Mesendoderm (in vitro differentiated cells): Measurements from ENCODE around the gene EFCAB6.

Source experiments
- DNase-seq: peaks from one replicate; pipeline ENCODE4 v3.0.0; 2013
- H2AK5ac ChIP-seq: 2 replicates; pipeline ENCODE4 v1.6.1; 2013; ENCODE audit warnings: low read length, inconsistent platforms
- H2BK120ac ChIP-seq: 2 replicates; pipeline ENCODE4 v1.6.1; 2013; ENCODE audit warnings: low read depth, mild to moderate bottlenecking, low read length, moderate library complexity, mixed read lengths
- H2BK15ac ChIP-seq: replicated peaks from 2 replicates; pipeline ENCODE4 v1.6.1; 2013; ENCODE audit warnings: low read depth, mild to moderate bottlenecking, moderate library complexity
- H2BK5ac ChIP-seq: 2 replicates; pipeline ENCODE4 v1.6.1; 2013; ENCODE audit warnings: low read length, inconsistent platforms
- H3K18ac ChIP-seq: 2 replicates; pipeline ENCODE4 v1.6.1; 2013; ENCODE audit warnings: mild to moderate bottlenecking, low read length, mixed read lengths
- H3K23ac ChIP-seq: one replicate; pipeline ENCODE4 v1.6.1; 2013; ENCODE audit warnings: low read length
- H3K27ac ChIP-seq: 2 replicates; pipeline ENCODE4 v1.5.1; 2013; ENCODE audit warnings: low read depth, mild to moderate bottlenecking, inconsistent platforms, low read length, moderate library complexity
- H3K27me3 ChIP-seq: 2 replicates; pipeline ENCODE4 v1.6.1; 2013; ENCODE audit warnings: low read length, control low read depth, mild to moderate bottlenecking, inconsistent platforms; ENCODE audit not compliant: insufficient read depth, poor library complexity
- H3K36me3 ChIP-seq: 2 replicates; pipeline ENCODE4 v1.6.1; 2013; ENCODE audit warnings: low read length, inconsistent platforms; ENCODE audit not compliant: control insufficient read depth, insufficient read depth
- H3K4ac ChIP-seq: one replicate; pipeline ENCODE4 v1.6.1; 2013; ENCODE audit warnings: low read depth, mild to moderate bottlenecking, low read length, moderate library complexity
- H3K4me1 ChIP-seq: 2 replicates; pipeline ENCODE4 v1.6.1; 2013; ENCODE audit warnings: low read depth, low read length, inconsistent platforms; ENCODE audit not compliant: control insufficient read depth
- H3K4me2 ChIP-seq: 2 replicates; pipeline ENCODE4 v1.6.1; 2013; ENCODE audit warnings: low read length
- H3K4me3 ChIP-seq: 2 replicates; pipeline ENCODE4 v1.5.1; 2013; ENCODE audit warnings: mild to moderate bottlenecking, low read length
- H3K56ac ChIP-seq: one replicate; pipeline ENCODE4 v1.6.1; 2013; ENCODE audit warnings: low read length
- H3K79me1 ChIP-seq: 2 replicates; pipeline ENCODE4 v1.6.1; 2013; ENCODE audit warnings: low read length, inconsistent platforms
- H3K79me2 ChIP-seq: 2 replicates; pipeline ENCODE4 v1.6.1; 2013; ENCODE audit warnings: mild to moderate bottlenecking, low read length; ENCODE audit not compliant: control insufficient read depth, insufficient read depth
- H3K9ac ChIP-seq: 2 replicates; pipeline ENCODE4 v1.6.1; 2013; ENCODE audit warnings: low read length, inconsistent platforms
- H4K5ac ChIP-seq: one replicate; pipeline ENCODE4 v1.6.1; 2013; ENCODE audit warnings: low read length
- H4K8ac ChIP-seq: one replicate; pipeline ENCODE4 v1.6.1; 2013; ENCODE audit warnings: low read depth, mild to moderate bottlenecking, control low read depth, low read length, moderate library complexity
- WGBS: extraction: QIAGEN DNeasy Blood & Tissue Kit; methylation state at CpG from one replicate; pipeline ENCODE4 v1.1.7; 2013; ENCODE audit warnings: low lambda C conversion rate, missing lambda C conversion rate; ENCODE audit not compliant: insufficient coverage; ENCODE audit errors: extremely low coverage; 5-methylcytosine and 5-hydroxymethylcytosine counted together

Gene EFCAB6

DNA sequence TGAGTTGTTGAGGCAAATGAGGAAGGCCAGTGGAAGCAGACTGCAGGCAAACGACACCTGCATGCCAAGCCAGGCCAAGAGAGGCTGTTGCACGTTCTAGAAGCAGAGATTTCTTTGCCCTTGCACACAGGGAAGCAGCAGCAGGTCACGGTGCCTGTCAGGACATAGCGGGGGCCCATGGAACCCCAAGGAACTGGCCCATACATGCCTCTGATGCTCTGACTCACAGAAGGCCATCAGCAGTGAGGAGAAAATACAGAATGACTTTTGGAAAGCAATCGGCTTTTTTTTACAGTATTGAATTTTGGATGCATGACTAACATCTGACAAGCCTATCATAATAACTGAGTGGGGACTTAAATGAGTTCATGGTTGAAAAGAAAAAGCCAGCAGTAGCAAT lies 276.4 kb downstream of the EFCAB6 start:
- no peak overlapping the region for H4K5ac ChIP-seq
- no CpG with 5 or more reads among the region's 5 CpGs for WGBS
- H3K4me2 ChIP-seq = no peak overlapping the region
- H2BK5ac ChIP-seq = no peak overlapping the region
- no peak overlapping the region for H2BK120ac ChIP-seq
- no peak overlapping the region for H3K9ac ChIP-seq
- H3K27me3 ChIP-seq = no peaks in the 10 kb centered on the region
- H3K4me1 ChIP-seq = no peaks in the 10 kb centered on the region
- no peak overlapping the region for H3K4ac ChIP-seq
- H3K18ac ChIP-seq = no peak overlapping the region
- no peak overlapping the region for H4K8ac ChIP-seq
- H2AK5ac ChIP-seq = no peak overlapping the region
- H2BK15ac ChIP-seq = no peak overlapping the region
- H3K36me3 ChIP-seq = no peaks in the 10 kb centered on the region
- H3K79me2 ChIP-seq = no peaks in the 10 kb centered on the region
- no peak for DNase-seq
- no peaks in the 10 kb centered on the region for H3K79me1 ChIP-seq
- no peak overlapping the region for H3K4me3 ChIP-seq
- H3K56ac ChIP-seq = no peak overlapping the region
- no peak overlapping the region for H3K27ac ChIP-seq
- no peak overlapping the region for H3K23ac ChIP-seq

DNA sequence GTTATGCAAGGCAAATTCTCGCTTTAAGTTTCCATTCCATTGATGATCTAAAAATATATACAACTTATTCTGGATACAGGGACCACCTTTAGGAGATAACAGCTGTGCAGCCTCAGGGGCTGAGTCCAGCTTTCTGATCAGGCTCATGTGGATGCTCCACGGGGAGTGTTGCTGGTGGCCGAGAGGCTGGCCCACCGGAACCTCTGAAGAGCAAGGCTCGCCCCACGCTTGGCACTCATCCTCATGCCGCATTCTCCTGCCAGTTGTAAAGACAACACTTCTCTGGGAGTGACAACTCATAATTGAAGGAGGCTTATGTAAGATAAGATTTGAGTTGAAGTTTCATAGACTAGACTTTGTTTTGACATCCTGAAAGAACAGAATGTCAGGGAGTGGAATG lies 276.8 kb downstream of the EFCAB6 start:
- H3K23ac ChIP-seq = no peak overlapping the region
- no peak overlapping the region for H3K4ac ChIP-seq
- no peaks in the 10 kb centered on the region for H3K79me1 ChIP-seq
- H2BK120ac ChIP-seq = no peak overlapping the region
- no peaks in the 10 kb centered on the region for H3K79me2 ChIP-seq
- no peak overlapping the region for H4K5ac ChIP-seq
- H2BK5ac ChIP-seq = no peak overlapping the region
- H3K56ac ChIP-seq = no peak overlapping the region
- H3K4me1 ChIP-seq = no peaks in the 10 kb centered on the region
- no peak overlapping the region for H4K8ac ChIP-seq
- no CpG with 5 or more reads among the region's 7 CpGs for WGBS
- H2AK5ac ChIP-seq = no peak overlapping the region
- H3K9ac ChIP-seq = no peak overlapping the region
- no peak overlapping the region for H3K4me2 ChIP-seq
- H3K4me3 ChIP-seq = no peak overlapping the region
- no peaks in the 10 kb centered on the region for H3K36me3 ChIP-seq
- H2BK15ac ChIP-seq = no peak overlapping the region
- H3K18ac ChIP-seq = no peak overlapping the region
- H3K27me3 ChIP-seq = no peaks in the 10 kb centered on the region
- no peak overlapping the region for H3K27ac ChIP-seq
- DNase-seq = no peak

DNA sequence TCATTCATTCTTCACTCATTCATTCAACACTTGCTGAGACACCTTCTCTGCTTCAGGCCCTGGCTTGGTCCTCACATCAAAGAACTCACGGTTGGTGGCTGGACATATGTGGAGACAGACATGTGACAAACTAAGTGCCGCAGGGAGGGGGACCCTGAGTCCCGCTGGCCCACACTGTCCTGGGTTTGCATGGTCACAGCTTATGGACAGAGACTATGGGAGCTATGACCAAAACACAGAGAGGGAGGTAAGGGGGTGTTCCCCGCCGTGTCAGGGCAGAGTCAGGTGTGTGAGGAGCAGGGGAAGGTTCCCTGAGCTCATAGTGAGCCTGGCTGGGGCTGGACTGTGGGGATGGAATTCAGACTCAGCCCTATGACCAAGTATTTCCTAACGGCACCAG lies 277.2 kb downstream of the EFCAB6 start:
- H3K79me2 ChIP-seq = no peaks in the 10 kb centered on the region
- H3K23ac ChIP-seq = no peak overlapping the region
- DNase-seq = no peak
- H3K4me2 ChIP-seq = no peak overlapping the region
- H2AK5ac ChIP-seq = no peak overlapping the region
- WGBS = no CpG with 5 or more reads among the region's 6 CpGs
- no peak overlapping the region for H3K4ac ChIP-seq
- no peaks in the 10 kb centered on the region for H3K36me3 ChIP-seq
- no peaks in the 10 kb centered on the region for H3K27me3 ChIP-seq
- no peaks in the 10 kb centered on the region for H3K4me1 ChIP-seq
- no peak overlapping the region for H3K4me3 ChIP-seq
- H3K79me1 ChIP-seq = no peaks in the 10 kb centered on the region
- no peak overlapping the region for H3K27ac ChIP-seq
- no peak overlapping the region for H3K9ac ChIP-seq
- H2BK120ac ChIP-seq = no peak overlapping the region
- H2BK15ac ChIP-seq = no peak overlapping the region
- H3K56ac ChIP-seq = no peak overlapping the region
- H4K5ac ChIP-seq = no peak overlapping the region
- no peak overlapping the region for H3K18ac ChIP-seq
- no peak overlapping the region for H2BK5ac ChIP-seq
- H4K8ac ChIP-seq = no peak overlapping the region

DNA sequence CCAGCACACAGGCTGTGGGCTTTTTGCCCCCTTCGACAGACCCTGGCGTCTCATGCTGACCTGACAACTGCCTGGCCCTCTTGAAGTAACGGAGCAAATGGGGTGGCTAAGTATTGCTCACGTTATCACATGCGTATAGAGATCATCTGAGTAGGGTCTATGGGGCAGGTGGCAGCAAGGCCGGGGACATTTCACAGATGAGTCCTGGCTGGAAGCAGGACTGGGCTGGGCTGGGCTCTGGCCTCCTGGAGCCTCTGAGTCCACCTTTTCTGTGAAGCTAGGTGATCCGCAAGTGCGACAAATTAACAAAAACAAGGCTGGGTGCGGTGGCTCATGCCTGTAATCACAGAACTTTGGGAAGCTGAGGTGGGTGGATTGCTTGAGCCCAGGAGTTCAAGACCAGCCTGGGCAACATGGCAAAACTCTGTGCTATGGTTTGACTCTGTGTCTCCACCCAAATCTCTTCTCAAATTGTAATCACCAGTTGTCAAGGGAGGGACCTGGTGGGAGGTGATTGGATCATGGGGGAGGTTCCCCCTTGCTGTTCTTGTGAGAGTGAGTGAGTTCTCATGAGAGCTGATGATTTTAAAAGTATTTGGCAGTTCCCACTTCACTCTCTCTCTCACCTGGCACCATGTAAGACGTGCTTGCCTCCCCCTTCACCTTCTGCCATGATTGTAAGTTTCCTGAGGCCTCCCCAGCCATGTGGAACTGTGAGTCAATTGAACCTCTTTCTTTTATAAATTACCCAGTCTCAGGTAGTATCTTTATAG lies 278.3 kb downstream of the EFCAB6 start:
- Histone ChIP-seq H2AK5ac (no peak overlapping the region), H3K4ac (no peak overlapping the region), H3K56ac (no peak overlapping the region), H3K23ac (no peak overlapping the region), H3K18ac (no peak overlapping the region), H2BK15ac (no peak overlapping the region), H2BK120ac (no peak overlapping the region), H3K79me2 (no peaks in the 10 kb centered on the region), H3K4me1 (no peaks in the 10 kb centered on the region), H3K79me1 (no peaks in the 10 kb centered on the region), H3K27me3 (no peaks in the 10 kb centered on the region), H3K36me3 (no peaks in the 10 kb centered on the region), H4K8ac (no peak overlapping the region), H4K5ac (no peak overlapping the region), H3K4me3 (no peak overlapping the region), H3K9ac (no peak overlapping the region), H3K4me2 (no peak overlapping the region), H3K27ac (no peak overlapping the region), H2BK5ac (no peak overlapping the region)
- no peak for DNase-seq
- WGBS = no CpG with 5 or more reads among the region's 10 CpGs

DNA sequence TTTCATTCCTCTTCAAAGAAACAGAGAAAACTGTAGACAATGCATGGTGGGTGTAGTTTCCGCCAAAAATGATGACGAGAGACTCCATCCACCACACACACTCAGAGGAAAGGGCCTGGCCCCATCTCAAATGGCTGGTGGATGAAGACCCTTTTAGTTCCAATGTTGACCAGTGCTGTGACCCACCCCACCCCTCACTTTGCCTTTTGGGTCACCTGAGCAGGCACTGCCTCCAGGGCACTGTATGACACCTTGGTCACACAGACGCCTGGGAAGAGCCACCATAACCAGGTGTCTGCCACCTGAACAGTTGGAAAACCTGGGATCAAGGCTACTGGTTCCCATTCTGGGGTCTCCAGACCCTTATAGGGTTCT lies 279.0 kb downstream of the EFCAB6 start:
- no peaks in the 10 kb centered on the region for H3K79me2 ChIP-seq
- H3K4me1 ChIP-seq = no peaks in the 10 kb centered on the region
- H2BK15ac ChIP-seq = no peak overlapping the region
- no peak overlapping the region for H2AK5ac ChIP-seq
- no CpG with 5 or more reads among the region's 3 CpGs for WGBS
- H2BK120ac ChIP-seq = no peak overlapping the region
- H2BK5ac ChIP-seq = no peak overlapping the region
- H3K36me3 ChIP-seq = no peaks in the 10 kb centered on the region
- H3K18ac ChIP-seq = no peak overlapping the region
- H4K5ac ChIP-seq = no peak overlapping the region
- H3K27me3 ChIP-seq = no peaks in the 10 kb centered on the region
- H3K9ac ChIP-seq = no peak overlapping the region
- H3K4ac ChIP-seq = no peak overlapping the region
- H4K8ac ChIP-seq = no peak overlapping the region
- no peak overlapping the region for H3K4me3 ChIP-seq
- no peak overlapping the region for H3K4me2 ChIP-seq
- H3K56ac ChIP-seq = no peak overlapping the region
- H3K27ac ChIP-seq = no peak overlapping the region
- H3K23ac ChIP-seq = no peak overlapping the region
- no peak for DNase-seq
- no peaks in the 10 kb centered on the region for H3K79me1 ChIP-seq
